AG08395 (cell line): ENCODE results near the gene REXO4.

Experiments used
- DNase-seq: peaks from one replicate; pipeline ENCODE4 v3.0.0; 2012; ENCODE audit warnings: mixed read lengths, low spot score

The REXO4 gene

GRCh38 chr9:133367778-133368177, 50.0 kb downstream of the REXO4 start:
- no peak for DNase-seq

- no peak for DNase-seq
Measured at GRCh38 chr9:133367221-133367620, 50.6 kb downstream of the REXO4 start.

DNA sequence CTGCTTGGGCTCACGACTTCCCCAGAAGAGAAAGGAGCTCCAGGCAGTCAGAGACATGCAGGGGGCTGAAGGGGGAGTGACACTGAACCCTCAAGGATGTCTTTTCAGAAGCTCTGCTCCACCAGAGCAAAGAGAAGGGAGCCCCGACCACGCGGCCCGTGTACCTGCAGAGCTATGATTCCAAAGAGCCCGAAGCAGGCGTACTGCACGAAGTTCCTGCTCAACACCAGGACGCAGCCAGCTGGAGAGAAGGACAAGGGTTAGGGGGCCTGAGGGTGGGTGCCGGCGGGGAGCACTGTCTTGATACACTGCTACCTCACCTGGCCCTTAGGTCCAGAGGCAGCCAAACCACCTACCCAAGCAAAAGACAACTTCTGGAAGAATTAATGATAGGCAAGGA, 51.4 kb downstream of the REXO4 start:
- no peak for DNase-seq

GRCh38 chr9:133362359-133363044, 55.3 kb downstream of the REXO4 start:
- no peak for DNase-seq

DNA sequence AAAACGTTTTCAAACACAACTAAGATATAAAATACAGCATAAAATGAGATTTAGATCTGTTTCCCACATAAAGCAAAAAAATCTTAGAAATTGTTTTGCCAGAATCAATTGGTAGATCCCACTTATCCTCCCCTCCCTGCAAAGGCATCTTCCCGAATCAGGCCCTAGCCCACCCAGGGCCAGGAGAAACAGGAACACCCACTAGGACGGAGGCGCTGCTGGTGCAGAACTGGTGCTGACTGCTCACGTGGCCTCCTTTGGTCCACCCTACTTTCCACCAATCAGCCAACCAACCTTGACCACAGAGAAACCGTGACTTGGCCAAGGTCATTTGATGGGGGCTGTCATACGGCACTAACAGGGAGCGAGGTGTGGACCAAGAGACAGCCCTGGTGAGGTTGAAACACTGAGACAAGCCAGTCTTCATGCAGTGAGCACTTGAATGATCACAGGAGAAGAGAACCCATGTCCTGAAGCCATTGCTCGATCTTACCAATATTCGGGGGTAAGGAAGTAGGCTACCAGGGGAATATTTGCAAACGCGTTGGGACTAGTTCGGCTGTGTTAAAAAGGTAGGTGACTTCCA, 56.2 kb downstream of the REXO4 start:
- no peak for DNase-seq

DNA sequence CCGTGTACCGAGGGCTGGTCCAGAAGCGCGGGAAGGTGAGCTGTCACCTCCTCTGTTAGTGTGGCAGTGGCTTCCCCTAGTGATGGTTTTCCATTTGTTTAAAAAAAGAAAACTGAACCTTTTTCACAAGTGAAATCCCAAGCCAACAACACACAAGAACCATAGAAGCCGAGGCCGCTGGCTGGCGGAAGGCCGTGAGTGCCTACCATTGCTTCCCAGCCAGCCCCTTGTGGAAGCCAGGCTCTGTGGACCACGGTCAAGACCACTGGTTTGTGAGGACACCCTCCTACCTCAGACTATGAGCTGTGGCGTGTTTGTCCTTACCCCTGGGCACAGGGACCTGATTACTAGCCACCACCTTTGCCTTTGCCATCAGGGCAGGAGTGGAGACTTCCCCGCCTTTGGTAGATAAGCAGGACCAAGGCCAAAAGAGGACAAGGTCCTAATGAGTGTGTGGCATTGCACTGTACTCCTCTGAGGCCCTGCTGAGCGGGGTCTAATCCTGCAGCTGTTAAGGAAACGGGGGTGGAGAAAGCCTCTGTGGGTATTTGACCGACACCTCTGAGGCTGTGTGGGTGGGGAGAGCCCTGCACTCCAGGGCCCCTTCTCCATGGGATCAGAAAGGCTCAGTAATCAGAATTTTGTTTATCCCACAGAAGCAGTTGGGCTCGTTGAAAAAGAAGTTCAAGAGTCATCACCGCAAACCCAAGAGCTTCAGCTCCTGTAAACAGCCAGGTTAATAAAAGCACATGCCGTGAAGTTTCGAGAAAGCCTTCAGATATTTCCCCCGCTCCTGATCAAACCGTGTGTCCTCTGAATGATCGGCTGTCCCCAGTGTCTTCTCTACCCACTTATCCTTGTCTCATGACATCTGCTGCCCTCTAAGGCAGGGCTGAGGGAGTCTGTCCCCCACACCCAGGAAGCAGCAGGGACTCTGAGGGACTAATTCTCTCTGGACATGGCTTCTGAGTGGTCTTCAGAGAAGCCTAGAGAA, 57.1 kb downstream of the REXO4 start:
- no peak for DNase-seq

- no peak for DNase-seq
Measured at GRCh38 chr9:133359399-133360175, 58.2 kb downstream of the REXO4 start.

DNA sequence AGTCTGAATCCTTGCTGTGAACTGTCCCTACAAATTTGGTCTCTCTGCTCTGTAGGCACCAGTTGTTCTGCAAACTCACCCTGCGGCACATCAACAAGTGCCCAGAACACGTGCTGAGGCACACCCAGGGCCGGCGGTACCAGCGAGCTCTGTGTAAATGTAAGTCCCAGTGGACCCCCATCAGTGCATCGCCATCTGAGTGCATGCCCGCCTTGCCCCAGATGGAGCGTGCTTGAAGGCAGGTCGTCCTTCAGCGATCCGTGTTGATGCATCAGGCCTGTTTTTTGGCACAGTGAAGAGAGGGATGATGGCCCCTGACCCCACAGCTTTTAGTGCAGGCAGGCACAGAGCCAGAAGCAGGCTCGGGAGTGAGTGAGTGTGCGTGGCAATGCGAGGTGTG, 60.2 kb downstream of the REXO4 start:
- no peak for DNase-seq

DNA sequence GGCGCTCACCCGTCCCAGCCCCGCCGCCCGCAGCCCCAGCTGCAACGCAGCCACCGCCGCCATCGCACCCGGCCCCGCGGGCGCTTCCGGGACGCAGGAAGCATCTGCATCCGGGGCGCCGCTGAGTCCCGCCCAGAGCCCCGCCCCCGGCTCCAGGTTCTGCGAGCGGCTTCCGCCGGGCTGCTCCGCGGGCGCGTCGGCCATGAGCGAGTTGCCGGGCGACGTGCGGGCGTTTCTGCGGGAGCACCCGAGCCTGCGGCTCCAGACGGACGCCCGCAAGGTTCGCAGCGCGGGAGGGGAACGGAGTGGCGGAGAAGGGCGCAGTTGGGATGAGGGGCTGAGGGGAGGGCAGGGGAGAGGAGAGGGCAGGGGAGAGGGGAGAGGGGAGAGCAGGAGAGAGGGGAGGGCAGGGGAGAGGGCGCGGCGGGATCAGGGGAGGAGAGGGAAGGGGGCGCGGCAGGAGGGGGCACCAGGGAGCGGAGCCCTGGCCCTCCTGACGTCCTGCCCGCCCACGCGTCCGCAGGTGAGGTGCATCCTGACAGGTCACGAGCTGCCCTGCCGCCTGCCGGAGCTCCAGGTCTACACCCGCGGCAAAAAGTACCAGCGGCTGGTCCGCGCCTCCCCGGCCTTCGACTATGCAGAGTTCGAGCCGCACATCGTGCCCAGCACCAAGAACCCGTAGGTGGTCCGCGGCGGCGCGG, 61.3 kb downstream of the REXO4 start, which contains the start of the genes SURF1 and SURF2:
Gene SURF1, minus strand, starts transcription at position 97 of the 701 bp plus-strand sequence. Its CDS starts 34 bp downstream, at position 63.
Gene SURF2, plus strand, starts transcription at position 160 of the 701 bp plus-strand sequence. Its CDS starts 43 bp downstream, at position 203.
- peak; percentile 91 for DNase-seq
